Activated T-cell treated with anti-CD3 and anti-CD28 coated beads, Interleukin-2, amount 50 U/mL, for 72 hours (primary cell): ENCODE data around the gene STX11. TPM values are rescaled to one million over a fixed set of nuclear protein-coding genes. Genes with fewer than 3 reads are reported as not detected.
"Not testable (repeated sequence)": the region's sequence is repeated elsewhere in the genome, so short reads cannot be mapped to it uniquely, and the experiment has no call there.

Experiments used
- ATAC-seq, 2 donors: fragments of 150-1000 bp; cut with Tn5 transposase; replicated peaks in 1 of 2; 2 replicates each; pipeline ENCODE4 v1.10.0; 2021; ENCODE audit warnings: moderate library complexity in 2 of 2, mild to moderate bottlenecking in 1 of 2
- DNase-seq, 2 donors: peaks; one replicate each; pipeline ENCODE4 v3.0.0; 2021 to 2022; ENCODE audit warnings: mixed read lengths in 1 of 2
- H3K27ac Mint-ChIP-seq: one replicate; pipeline ENCODE4 v1.8.0; 2022; ENCODE audit warnings: mild to moderate bottlenecking, moderate library complexity, mixed read lengths
- H3K27me3 Mint-ChIP-seq: one replicate; pipeline ENCODE4 v1.8.0; 2022; ENCODE audit warnings: low read depth, mixed read lengths
- H3K36me3 Mint-ChIP-seq, 2 donors: one replicate each; pipeline ENCODE4 v1.8.0; 2022; ENCODE audit warnings: mixed read lengths in 2 of 2, mild to moderate bottlenecking in 1 of 2; ENCODE audit not compliant: insufficient read depth in 2 of 2
- H3K4me1 Mint-ChIP-seq: one replicate; pipeline ENCODE4 v1.8.0; 2022; ENCODE audit warnings: low read depth, mixed read lengths
- H3K4me3 Mint-ChIP-seq, 2 donors: one replicate each; pipeline ENCODE4 v1.8.0; 2022; ENCODE audit warnings: mild to moderate bottlenecking in 2 of 2, mixed read lengths in 2 of 2, moderate library complexity in 2 of 2
- H3K9me3 Mint-ChIP-seq, 2 donors: one replicate each; pipeline ENCODE4 v1.8.0; 2022; ENCODE audit warnings: mixed read lengths in 2 of 2
- total RNA-seq, 2 donors: library from RNA; stranded (reverse); gene quantifications; one replicate each; pipeline ENCODE4 v1.2.3, GENCODE V29; 2022

The STX11 gene
- total RNA-seq, 2 donors from 2014 or later = 34.0 to 36.0 TPM

DNA sequence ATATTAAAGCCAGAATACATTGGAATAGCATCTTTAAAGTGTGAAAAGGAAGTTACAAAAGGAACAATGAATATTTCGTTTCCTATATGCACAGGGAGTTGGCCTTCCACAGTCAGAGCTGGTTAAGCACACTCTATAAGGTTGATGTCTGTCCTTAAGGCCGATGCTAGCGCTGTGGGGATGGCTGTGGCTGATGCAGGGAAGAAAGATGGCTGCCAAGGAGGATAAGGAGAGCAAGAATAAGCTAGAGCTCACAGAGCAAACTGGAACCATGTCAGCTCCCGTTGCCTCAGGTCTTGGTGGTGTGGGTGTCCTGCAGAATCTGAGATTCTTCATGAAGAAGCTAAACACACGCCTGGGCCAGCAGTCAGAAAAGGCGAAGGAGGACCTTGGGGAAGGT lies 20.8 kb upstream of the STX11 start:
- ATAC-seq = no peak
- Mint-ChIP-seq H3K27me3 (no peaks in the 10 kb centered on the region), H3K4me3 (peak overlapping the region in 1 of 2 donors; percentile 5), H3K36me3 (no peaks in the 10 kb centered on the region), H3K9me3 (peaks cover 0 to 2% of the 10 kb centered on the region in 2 donors), H3K27ac (no peak overlapping the region), H3K4me1 (peaks cover 45% of the 10 kb centered on the region)
- no peak for DNase-seq

DNA sequence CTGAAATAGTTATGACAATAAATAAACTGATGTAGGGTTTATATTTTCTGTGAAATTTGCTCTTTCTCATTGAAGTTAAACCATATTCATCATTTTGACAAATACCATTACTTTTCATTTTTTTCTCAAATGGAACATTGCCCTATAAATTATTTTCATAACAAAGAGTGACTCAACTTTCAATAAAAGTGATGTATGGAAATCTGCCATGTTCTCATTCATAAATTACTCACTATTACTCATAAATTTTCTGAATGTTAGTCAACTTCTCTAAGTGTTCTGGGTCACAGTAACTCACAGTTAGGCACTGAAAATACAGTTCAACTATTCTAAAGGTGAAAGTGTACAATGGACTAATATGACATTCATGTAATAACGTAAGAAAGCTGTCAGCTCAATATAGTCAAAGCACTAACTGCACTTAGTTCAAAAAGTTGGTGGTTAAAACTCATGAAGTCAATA lies 19.0 kb upstream of the STX11 start:
- Mint-ChIP-seq H3K4me1 (peaks cover 45% of the 10 kb centered on the region), H3K36me3 (no peaks in the 10 kb centered on the region), H3K27ac (peak overlapping the region; percentile 88), H3K9me3 (peaks cover 0 to 2% of the 10 kb centered on the region in 2 donors), H3K27me3 (no peaks in the 10 kb centered on the region), H3K4me3 (peak overlapping the region; percentile 86 to 87)
- no peak for DNase-seq
- peak; percentile 93 to 95 for ATAC-seq

DNA sequence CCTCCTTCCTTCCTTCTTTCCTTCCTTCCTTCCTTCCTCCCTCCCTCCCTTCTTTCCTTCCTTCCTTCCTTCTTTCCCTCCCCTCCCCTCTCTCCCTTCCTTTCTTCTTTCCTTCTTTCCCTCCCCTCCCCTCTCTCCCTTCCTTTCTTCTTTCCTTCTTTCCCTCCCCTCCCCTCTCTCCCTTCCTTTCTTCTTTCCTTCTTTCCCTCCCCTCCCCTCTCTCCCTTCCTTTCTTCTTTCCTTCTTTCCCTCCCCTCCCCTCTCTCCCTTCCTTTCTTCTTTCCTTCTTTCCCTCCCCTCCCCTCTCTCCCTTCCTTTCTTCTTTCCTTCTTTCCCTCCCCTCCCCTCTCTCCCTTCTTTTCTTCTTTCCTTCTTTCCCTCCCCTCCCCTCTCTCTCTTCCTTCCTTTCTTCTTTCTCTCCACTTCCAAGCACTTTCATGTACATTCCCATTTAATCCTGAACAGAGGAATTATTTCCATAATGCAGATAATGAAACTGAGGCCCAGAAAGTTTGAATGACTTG lies 18.1 kb upstream of the STX11 start:
- H3K36me3 Mint-ChIP-seq, H3K27me3 Mint-ChIP-seq, H3K9me3 Mint-ChIP-seq, ATAC-seq, DNase-seq: not testable (repeated sequence)
- Mint-ChIP-seq H3K27ac (peak overlapping the region; percentile 72), H3K4me1 (peaks cover 45% of the 10 kb centered on the region), H3K4me3 (peak overlapping the region in 1 of 2 donors; percentile 33)

DNA sequence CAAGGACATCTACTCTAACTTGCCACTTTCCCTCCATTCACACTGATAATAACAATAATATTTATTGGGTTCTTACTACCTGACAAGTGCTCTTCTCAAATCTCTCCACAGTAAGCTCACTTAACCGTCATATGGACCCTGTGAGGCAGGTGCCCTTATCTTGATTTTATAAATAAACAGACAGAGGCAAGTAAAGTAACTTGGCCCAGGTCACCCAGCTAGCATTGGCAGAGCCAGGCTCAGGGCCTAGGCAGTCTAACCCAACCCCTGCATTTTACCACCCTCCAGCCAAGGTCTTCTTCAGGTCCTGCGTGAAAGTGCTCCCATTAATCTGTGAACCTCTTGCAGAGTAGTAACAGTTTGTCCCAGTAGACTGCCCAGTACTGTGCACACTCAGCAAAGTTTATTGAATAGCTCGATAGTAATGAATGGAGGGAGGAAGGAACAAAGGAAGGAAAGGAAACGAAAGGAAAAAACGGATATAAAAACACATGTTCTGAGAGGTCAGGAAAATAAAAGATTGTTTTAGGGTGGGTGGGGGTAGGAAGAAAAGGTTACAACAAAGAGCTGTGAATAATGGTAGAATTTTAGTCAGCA lies 17.0 kb upstream of the STX11 start:
- Mint-ChIP-seq H3K9me3 (peaks cover 0 to 2% of the 10 kb centered on the region in 2 donors), H3K27ac (peak overlapping the region; percentile 59), H3K27me3 (no peaks in the 10 kb centered on the region), H3K4me1 (peaks cover 45% of the 10 kb centered on the region), H3K4me3 (no peak overlapping the region), H3K36me3 (no peaks in the 10 kb centered on the region)
- DNase-seq = no peak
- ATAC-seq = no peak

GRCh38 chr6:144134176-144134575 lies 16.1 kb upstream of the STX11 start:
- peaks cover 0 to 2% of the 10 kb centered on the region in 2 donors for H3K9me3 Mint-ChIP-seq
- H3K4me3 Mint-ChIP-seq = no peak overlapping the region
- DNase-seq (no peak), ATAC-seq (no peak)
- H3K36me3 Mint-ChIP-seq = no peaks in the 10 kb centered on the region
- H3K4me1 Mint-ChIP-seq = peaks cover 41% of the 10 kb centered on the region
- no peaks in the 10 kb centered on the region for H3K27me3 Mint-ChIP-seq
- no peak overlapping the region for H3K27ac Mint-ChIP-seq

DNA sequence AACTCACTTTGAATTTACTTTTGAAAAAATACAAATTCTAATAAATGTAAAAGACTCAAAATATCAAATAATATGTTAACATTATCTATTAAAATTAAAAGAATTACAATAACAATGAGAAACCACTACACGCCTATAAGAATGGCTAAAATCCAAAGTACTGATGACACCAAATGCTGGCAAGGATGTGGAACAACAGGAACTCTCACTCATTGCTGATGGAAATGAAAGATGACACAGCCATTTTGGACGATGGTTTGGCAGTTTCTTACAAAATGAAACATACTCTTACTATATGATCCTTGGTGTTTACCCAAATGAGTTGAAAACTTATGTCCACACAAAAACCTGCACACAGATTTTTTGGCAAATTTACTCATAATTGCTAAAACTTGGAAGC lies 15.6 kb upstream of the STX11 start:
- no peaks in the 10 kb centered on the region for H3K27me3 Mint-ChIP-seq
- H3K27ac Mint-ChIP-seq = no peak overlapping the region
- H3K36me3 Mint-ChIP-seq = no peaks in the 10 kb centered on the region
- peaks cover 35% of the 10 kb centered on the region for H3K4me1 Mint-ChIP-seq
- ATAC-seq (no peak), DNase-seq (no peak)
- H3K9me3 Mint-ChIP-seq = peaks cover 0 to 2% of the 10 kb centered on the region in 2 donors
- H3K4me3 Mint-ChIP-seq = no peak overlapping the region

- Mint-ChIP-seq H3K27ac (no peak overlapping the region), H3K4me3 (no peak overlapping the region), H3K9me3 (no peaks in the 10 kb centered on the region), H3K27me3 (no peaks in the 10 kb centered on the region), H3K36me3 (no peaks in the 10 kb centered on the region), H3K4me1 (peaks cover 2% of the 10 kb centered on the region)
- DNase-seq = no peak
- ATAC-seq = no peak
Measured at GRCh38 chr6:144138542-144138941, 11.8 kb upstream of the STX11 start.

DNA sequence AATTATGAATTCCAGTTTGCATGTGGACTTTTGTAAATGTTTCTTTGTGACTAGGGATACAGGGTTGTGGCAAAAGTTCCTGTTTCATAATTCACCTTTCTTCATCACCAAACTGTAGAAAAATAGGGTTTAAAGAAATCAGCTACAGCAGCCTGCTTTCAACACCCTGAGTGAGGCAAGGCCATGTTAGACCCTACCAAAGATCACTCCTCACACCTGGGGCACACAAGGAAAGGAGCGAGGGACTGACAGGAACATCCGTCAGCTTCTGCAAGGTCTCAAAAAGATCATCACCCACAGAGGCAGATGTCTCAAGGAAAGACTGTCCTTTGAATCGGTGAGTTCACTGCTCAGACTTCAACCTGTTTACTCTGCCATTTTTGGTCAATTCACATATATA lies 10.5 kb upstream of the STX11 start:
- no peaks in the 10 kb centered on the region for H3K4me1 Mint-ChIP-seq
- no peaks in the 10 kb centered on the region for H3K36me3 Mint-ChIP-seq
- no peak overlapping the region for H3K4me3 Mint-ChIP-seq
- H3K9me3 Mint-ChIP-seq = no peaks in the 10 kb centered on the region
- no peak overlapping the region for H3K27ac Mint-ChIP-seq
- ATAC-seq = no peak
- DNase-seq = no peak
- H3K27me3 Mint-ChIP-seq = no peaks in the 10 kb centered on the region

DNA sequence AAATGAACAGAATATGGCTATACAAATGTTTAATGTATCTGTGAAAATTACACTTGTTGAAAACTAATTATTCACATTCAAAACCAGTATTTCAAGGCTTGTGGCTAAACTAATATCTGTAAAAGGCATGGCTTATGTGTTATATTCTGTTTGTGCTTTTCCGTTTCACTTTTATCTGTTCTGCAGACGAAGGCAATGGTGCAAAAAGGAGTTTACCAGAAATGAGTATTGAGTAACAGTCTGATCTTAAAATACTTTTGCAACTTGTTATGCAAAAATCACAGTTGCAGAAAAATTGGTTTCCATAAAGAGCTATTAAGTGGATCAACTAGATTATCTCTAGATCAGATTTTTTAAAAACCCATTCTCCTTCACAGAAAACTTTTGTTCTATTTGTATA lies 9.4 kb upstream of the STX11 start:
- Mint-ChIP-seq H3K4me3 (no peak overlapping the region), H3K27me3 (no peaks in the 10 kb centered on the region), H3K4me1 (peaks cover 4% of the 10 kb centered on the region), H3K27ac (no peak overlapping the region), H3K36me3 (no peaks in the 10 kb centered on the region), H3K9me3 (no peaks in the 10 kb centered on the region)
- ATAC-seq = no peak
- no peak for DNase-seq

- H3K4me1 Mint-ChIP-seq = peaks cover 4% of the 10 kb centered on the region
Measured at GRCh38 chr6:144141470-144141869, 8.8 kb upstream of the STX11 start.

DNA sequence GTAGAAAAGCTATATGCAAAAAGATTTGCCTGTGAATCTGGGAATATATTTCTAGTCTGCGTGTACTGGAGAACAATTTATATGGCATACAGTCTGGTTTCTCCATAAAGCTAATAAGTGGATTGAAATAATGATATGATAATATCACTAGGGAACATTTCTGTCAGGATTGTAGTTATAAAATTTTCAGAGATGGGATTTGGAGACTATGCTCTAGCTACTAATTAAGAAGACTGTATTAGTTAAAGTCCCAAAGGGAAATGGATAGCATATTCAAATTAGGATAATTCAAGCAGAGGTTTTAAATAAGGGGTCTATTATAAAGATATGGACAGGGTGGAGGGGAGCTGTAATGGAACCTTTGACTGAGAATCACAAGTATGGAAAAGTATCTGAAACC lies 7.2 kb upstream of the STX11 start:
- Mint-ChIP-seq H3K27me3 (no peaks in the 10 kb centered on the region), H3K9me3 (no peaks in the 10 kb centered on the region), H3K4me3 (no peak overlapping the region), H3K36me3 (no peaks in the 10 kb centered on the region), H3K27ac (no peak overlapping the region), H3K4me1 (peaks cover 7% of the 10 kb centered on the region)
- no peak for ATAC-seq
- no peak for DNase-seq

More at GRCh38 chr6:144141470-144141869, 8.8 kb upstream of the STX11 start:
- no peak overlapping the region for H3K27ac Mint-ChIP-seq
- no peaks in the 10 kb centered on the region for H3K36me3 Mint-ChIP-seq
- H3K4me3 Mint-ChIP-seq = no peak overlapping the region
- DNase-seq (no peak), ATAC-seq (no peak)
- no peaks in the 10 kb centered on the region for H3K9me3 Mint-ChIP-seq
- H3K27me3 Mint-ChIP-seq = no peaks in the 10 kb centered on the region

DNA sequence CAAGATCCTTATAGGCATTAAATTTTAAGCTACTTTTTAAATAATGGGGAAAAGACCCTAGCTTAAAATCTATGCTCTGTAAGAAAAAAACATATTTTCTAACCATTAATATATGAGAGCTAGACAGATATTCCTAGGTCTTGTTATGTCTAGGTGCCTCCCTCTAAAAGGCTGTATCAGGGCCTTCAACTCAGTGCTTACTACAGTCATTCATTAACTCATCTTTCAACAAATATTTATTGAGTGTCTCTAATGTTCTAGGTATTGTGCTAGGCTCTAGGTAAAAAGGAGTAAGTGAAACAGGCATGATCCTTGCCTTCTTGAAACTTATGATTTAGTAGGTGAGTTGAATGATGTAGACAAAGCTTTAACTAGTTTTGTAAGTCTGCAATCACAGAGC lies 6.4 kb upstream of the STX11 start:
- H3K4me3 Mint-ChIP-seq = no peak overlapping the region
- peaks cover 12% of the 10 kb centered on the region for H3K4me1 Mint-ChIP-seq
- no peaks in the 10 kb centered on the region for H3K27me3 Mint-ChIP-seq
- no peaks in the 10 kb centered on the region for H3K9me3 Mint-ChIP-seq
- H3K27ac Mint-ChIP-seq = no peak overlapping the region
- no peaks in the 10 kb centered on the region for H3K36me3 Mint-ChIP-seq
- ATAC-seq (no peak), DNase-seq (no peak)

DNA sequence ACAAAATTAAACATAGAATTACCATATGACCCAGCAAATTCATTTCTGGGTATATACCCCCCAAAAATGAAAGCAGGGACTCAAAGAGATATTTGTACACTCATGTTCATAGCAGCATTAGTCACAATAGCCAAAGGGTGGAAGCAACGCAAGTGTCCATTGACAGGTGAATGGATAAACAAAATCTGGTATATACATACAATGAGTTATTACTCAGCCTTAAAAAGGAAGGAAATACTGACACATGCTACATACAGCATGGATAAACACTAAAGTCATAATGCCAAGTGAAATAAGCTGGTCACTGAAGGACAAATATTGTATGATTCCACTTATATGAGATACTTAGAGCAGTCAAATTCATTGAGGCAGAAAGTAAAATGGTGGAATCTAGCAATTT lies 5.3 kb upstream of the STX11 start:
- Mint-ChIP-seq H3K4me1 (peaks cover 19% of the 10 kb centered on the region), H3K36me3 (no peaks in the 10 kb centered on the region), H3K27ac (no peak overlapping the region), H3K9me3 (no peaks in the 10 kb centered on the region), H3K27me3 (no peaks in the 10 kb centered on the region), H3K4me3 (no peak overlapping the region)
- ATAC-seq (peak in 1 of 2 donors; percentile 22), DNase-seq (no peak)

- DNase-seq = no peak
- Mint-ChIP-seq H3K9me3 (no peaks in the 10 kb centered on the region), H3K4me1 (peaks cover 20% of the 10 kb centered on the region), H3K36me3 (no peaks in the 10 kb centered on the region), H3K27ac (no peak overlapping the region), H3K27me3 (no peaks in the 10 kb centered on the region), H3K4me3 (no peak overlapping the region)
- ATAC-seq = no peak
Measured at GRCh38 chr6:144145541-144145940, 4.8 kb upstream of the STX11 start.
